Mesenteric fat pad (tissue), 1 donor: ENCODE results near the gene MTLN. TPM values are rescaled to one million over a fixed set of nuclear protein-coding genes. Genes with fewer than 3 reads are reported as not detected.
"Not testable (repeated sequence)": the region's sequence is repeated elsewhere in the genome, so short reads cannot be mapped to it uniquely, and the experiment has no call there.

Experiments
- DNase-seq: peaks from one replicate; pipeline ENCODE4 v3.0.0-alpha.2; 2020; ENCODE audit warnings: low spot score
- total RNA-seq: library from RNA; stranded (reverse); fragmentation: NEBNext Ultra II Directional; extraction: Animal tissue kit (Norgen Biotek cat#: 25700); gene quantifications from one replicate; pipeline ENCODE4 v1.2.1, GENCODE V29; 2021
- donor health status: DM: yes; HTN: yes; CAD: no.

The MTLN gene
- total RNA-seq, 1 donor from 2014 or later, result 52.8 TPM

- DNase-seq, result peak; percentile 96
These were observed 7.7 kb downstream of the MTLN start, which contains the start of gene NPHP1 for GRCh38 chr2:110204408-110205385. Gene NPHP1 (minus strand): TSS chr2:110205013. CDS start chr2:110204968, 45 bp downstream.

GRCh38 chr2:110198016-110198415 lies 14.3 kb downstream of the MTLN start:
- DNase-seq, result no peak

- DNase-seq, result no peak
These were observed 14.9 kb downstream of the MTLN start for GRCh38 chr2:110197452-110197851.

- DNase-seq, result not testable (repeated sequence)
These were observed 22.2 kb downstream of the MTLN start for GRCh38 chr2:110190169-110190568.

GRCh38 chr2:110182449-110182848 lies 29.9 kb downstream of the MTLN start:
- no peak for DNase-seq

GRCh38 chr2:110180036-110180435 lies 32.3 kb downstream of the MTLN start:
- DNase-seq, result no peak

GRCh38 chr2:110173523-110173922 lies 38.8 kb downstream of the MTLN start:
- DNase-seq, result no peak

GRCh38 chr2:110172506-110172905 lies 39.8 kb downstream of the MTLN start:
- no peak for DNase-seq

GRCh38 chr2:110170102-110170501 lies 42.2 kb downstream of the MTLN start:
- DNase-seq, result no peak

- DNase-seq, result no peak
These were observed 44.9 kb downstream of the MTLN start for GRCh38 chr2:110167326-110168000.

- DNase-seq, result no peak
These were observed 46.1 kb downstream of the MTLN start for GRCh38 chr2:110166266-110166665.

Other genes starting within 250 kb of the MTLN start
- 20.8 TPM for gene MALL, start 96.7 kb downstream of the MTLN start, total RNA-seq
- gene NPHP1, start 7.5 kb downstream of the MTLN start, total RNA-seq, result 2.2 TPM